Fibroblast of lung (primary cell): ENCODE results near the gene CSTF3.
"Not testable (repeated sequence)": the region's sequence is repeated elsewhere in the genome, so short reads cannot be mapped to it uniquely, and the experiment has no call there.

ENCODE experiments used
- CTCF ChIP-seq, 2 donors: IDR thresholded peaks in 1 of 2; conservative IDR thresholded peaks in 1 of 2; 1 replicate in 1 of 2; 2 replicates in 1 of 2; pipeline ENCODE4 v1.5.1; 2011 to 2012; ENCODE audit warnings: low read length in 2 of 2, control low read depth in 1 of 2, inconsistent platforms in 1 of 2, low read depth in 1 of 2, mild to moderate bottlenecking in 1 of 2
- EZH2 ChIP-seq: IDR thresholded peaks from 2 replicates; pipeline ENCODE4 v1.5.1; 2012; ENCODE audit warnings: low read length, control low read depth, mild to moderate bottlenecking; ENCODE audit errors: missing control alignments

- TF ChIP-seq CTCF (conservative IDR thresholded peaks at IDR 0.05 in 1 of 2, IDR thresholded peaks at IDR 0.05 in 1 of 2; ENCODE audit: low read depth in 1 of 2, low read length in 2 of 2); EZH2: not testable (repeated sequence)
Measured at GRCh38 chr11:33048701-33049100, 112.6 kb downstream of the CSTF3 start.
